Activated CD4-positive, alpha-beta T cell treated with anti-CD3 and anti-CD28 coated beads for 36 hours (primary cell): ENCODE measurements around the gene IGFBPL1. TPM values are rescaled to one million over a fixed set of nuclear protein-coding genes. Genes with fewer than 3 reads are reported as not detected.
A peak's percentile ranks its signal among the peaks of the same experiment; 100 is the strongest.
"Not testable (repeated sequence)": the region's sequence is repeated elsewhere in the genome, so short reads cannot be mapped to it uniquely, and the experiment has no call there.

Source experiments
- ATAC-seq: fragments of 200-7000 bp; cut with Tn5 transposase; one replicate; pipeline ENCODE4 v1.10.0; 2021; ENCODE audit warnings: mild to moderate bottlenecking, moderate library complexity
- CTCF ChIA-PET: fragments of 350-600 bp; sonication (Branson Sonifier 250); formaldehyde crosslinking; loops from one replicate; lab custom pipeline; 2021; ENCODE audit warnings: antibody characterized with exemption; lab: Charles Lee
- POLR2A ChIA-PET: fragments of 350-600 bp; sonication (Branson Sonifier 250); formaldehyde crosslinking; loops from one replicate; lab custom pipeline; 2021; ENCODE audit warnings: antibody characterized with exemption, inconsistent platforms; lab: Charles Lee
- DNase-seq: peaks from one replicate; pipeline ENCODE4 v3.0.0-alpha.2; 2020
- H3K27ac Mint-ChIP-seq: one replicate; pipeline ENCODE4 v1.8.0; 2021; ENCODE audit warnings: mixed read lengths
- H3K27me3 Mint-ChIP-seq: one replicate; pipeline ENCODE4 v1.8.0; 2021; ENCODE audit warnings: mixed read lengths
- H3K36me3 Mint-ChIP-seq: one replicate; pipeline ENCODE4 v1.8.0; 2021; ENCODE audit warnings: low read depth, mixed read lengths
- H3K4me1 Mint-ChIP-seq: one replicate; pipeline ENCODE4 v1.8.0; 2021; ENCODE audit warnings: mixed read lengths
- H3K4me3 Mint-ChIP-seq: one replicate; pipeline ENCODE4 v1.8.0; 2021; ENCODE audit warnings: mild to moderate bottlenecking, moderate library complexity, mixed read lengths
- H3K9me3 Mint-ChIP-seq: one replicate; pipeline ENCODE4 v1.8.0; 2021; ENCODE audit warnings: low read depth, mixed read lengths
- intact Hi-C, 2 experiments: fragments of 100-400 bp; cut with DNase I in 1 of 2; cut with micrococcal nuclease in 1 of 2; formaldehyde crosslinking; loops; one replicate each; pipeline versions ENCODE4 v1.14.2 to v1.15.1; 2022 to 2024; cut with DNase I, micrococcal nuclease
- total RNA-seq, 2 experiments: library from RNA; stranded (reverse); gene quantifications; one replicate each; pipeline ENCODE4 v1.2.3, GENCODE V29; 2021

Gene IGFBPL1
- total RNA-seq, 2 experiments from 2014 or later: 0.21 TPM; not detected in 1

- POLR2A ChIA-PET: no interaction called here
- no peak for ATAC-seq
- H3K4me1 Mint-ChIP-seq: no peaks in the 10 kb centered on the region
- no peak overlapping the region for H3K27ac Mint-ChIP-seq
- no peak overlapping the region for H3K4me3 Mint-ChIP-seq
- CTCF ChIA-PET: interaction anchor here (1.2 to 2.8 kb wide), 2 partner anchors 14 to 64 kb away, joined by 3 to 14 read pairs; no protein-coding TSS in a partner anchor
- H3K9me3 Mint-ChIP-seq: no peaks in the 10 kb centered on the region
- no peak for DNase-seq
- no peaks in the 10 kb centered on the region for H3K36me3 Mint-ChIP-seq
- H3K27me3 Mint-ChIP-seq: no peaks in the 10 kb centered on the region
- intact Hi-C loops: no loop called here
These were observed 8.4 kb downstream of the IGFBPL1 start for GRCh38 chr9:38415856-38416255.

GRCh38 chr9:38414040-38414723, 10.1 kb downstream of the IGFBPL1 start:
- POLR2A ChIA-PET: no interaction called here
- intact Hi-C loops: no loop called here
- Mint-ChIP-seq H3K27ac (no peak overlapping the region), H3K4me1 (no peaks in the 10 kb centered on the region), H3K9me3 (no peaks in the 10 kb centered on the region), H3K36me3 (no peaks in the 10 kb centered on the region), H3K4me3 (no peak overlapping the region), H3K27me3 (no peaks in the 10 kb centered on the region)
- DNase-seq (no peak), ATAC-seq (no peak)
- CTCF ChIA-PET: no interaction called here

- Mint-ChIP-seq H3K27me3 (no peaks in the 10 kb centered on the region), H3K4me1 (peaks cover 2% of the 10 kb centered on the region), H3K36me3 (no peaks in the 10 kb centered on the region), H3K9me3 (no peaks in the 10 kb centered on the region), H3K27ac (no peak overlapping the region), H3K4me3 (no peak overlapping the region)
- ChIA-PET POLR2A (no interaction called here), CTCF (interaction anchor here (0.6 kb wide), 1 partner anchor 11 kb away, joined by 3 read pairs; the partner anchor contains the start of gene IGFBPL1)
- intact Hi-C loops: no loop called here
- DNase-seq: no peak
- no peak for ATAC-seq
These were observed 11.0 kb downstream of the IGFBPL1 start for GRCh38 chr9:38413283-38413682.

GRCh38 chr9:38412751-38413150, 11.5 kb downstream of the IGFBPL1 start:
- intact Hi-C loops: no loop called here
- Mint-ChIP-seq H3K4me1 (peaks cover 2% of the 10 kb centered on the region), H3K27me3 (no peaks in the 10 kb centered on the region), H3K4me3 (no peak overlapping the region), H3K27ac (no peak overlapping the region), H3K9me3 (no peaks in the 10 kb centered on the region), H3K36me3 (no peaks in the 10 kb centered on the region)
- DNase-seq (no peak), ATAC-seq (no peak)
- ChIA-PET CTCF (interaction anchor here (0.7 kb wide), 1 partner anchor 17 kb away, joined by 5 read pairs; no protein-coding TSS in a partner anchor), POLR2A (no interaction called here)

GRCh38 chr9:38408719-38409118, 15.5 kb downstream of the IGFBPL1 start:
- no peak overlapping the region for H3K27ac Mint-ChIP-seq
- intact Hi-C loops: loop anchor here in 1 of 2 experiments (10.0 kb wide), 1 partner anchor 324 kb away; no protein-coding TSS in a partner anchor
- H3K4me3 Mint-ChIP-seq: no peak overlapping the region
- ChIA-PET POLR2A (no interaction called here), CTCF (interaction anchor here (0.8 kb wide), 1 partner anchor 8 kb away, joined by 3 read pairs; no protein-coding TSS in a partner anchor)
- H3K27me3 Mint-ChIP-seq: peaks cover 7% of the 10 kb centered on the region
- peaks cover 2% of the 10 kb centered on the region for H3K4me1 Mint-ChIP-seq
- no peaks in the 10 kb centered on the region for H3K9me3 Mint-ChIP-seq
- no peaks in the 10 kb centered on the region for H3K36me3 Mint-ChIP-seq
- peak; percentile 61 for ATAC-seq
- no peak for DNase-seq

- Mint-ChIP-seq H3K36me3 (no peaks in the 10 kb centered on the region), H3K27me3 (peaks cover 11% of the 10 kb centered on the region), H3K27ac (no peak overlapping the region), H3K9me3 (no peaks in the 10 kb centered on the region), H3K4me3 (no peak overlapping the region), H3K4me1 (peaks cover 2% of the 10 kb centered on the region)
- no peak for DNase-seq
- intact Hi-C loops: loop anchor here in 1 of 2 experiments (10.0 kb wide), 1 partner anchor 322 kb away; no protein-coding TSS in a partner anchor
- ATAC-seq: no peak
- POLR2A ChIA-PET: no interaction called here
- CTCF ChIA-PET: no interaction called here
These were observed 17.6 kb downstream of the IGFBPL1 start for GRCh38 chr9:38406476-38407186.

- DNase-seq (no peak), ATAC-seq (no peak)
- Mint-ChIP-seq H3K4me1 (peaks cover 2% of the 10 kb centered on the region), H3K27ac (no peak overlapping the region), H3K4me3 (no peak overlapping the region), H3K36me3 (no peaks in the 10 kb centered on the region), H3K9me3 (no peaks in the 10 kb centered on the region), H3K27me3 (peaks cover 11% of the 10 kb centered on the region)
- intact Hi-C loops: loop anchor here in 1 of 2 experiments (10.0 kb wide), 1 partner anchor 321 kb away; no protein-coding TSS in a partner anchor
- CTCF ChIA-PET: no interaction called here
- POLR2A ChIA-PET: no interaction called here
These were observed 18.5 kb downstream of the IGFBPL1 start for GRCh38 chr9:38405785-38406184.

GRCh38 chr9:38404314-38404713, 19.9 kb downstream of the IGFBPL1 start:
- Mint-ChIP-seq H3K27me3 (peaks cover 11% of the 10 kb centered on the region), H3K4me1 (peaks cover 2% of the 10 kb centered on the region), H3K9me3 (no peaks in the 10 kb centered on the region), H3K4me3 (no peak overlapping the region), H3K27ac (no peak overlapping the region), H3K36me3 (no peaks in the 10 kb centered on the region)
- DNase-seq (no peak), ATAC-seq (no peak)
- ChIA-PET CTCF (interaction anchor here (0.7 kb wide), 1 partner anchor 1463 kb away, joined by 3 read pairs; no protein-coding TSS in a partner anchor), POLR2A (no interaction called here)
- intact Hi-C loops: loop anchor here in 1 of 2 experiments (10.0 kb wide), 1 partner anchor 320 kb away; no protein-coding TSS in a partner anchor

GRCh38 chr9:38401994-38402393, 22.3 kb downstream of the IGFBPL1 start:
- H3K27me3 Mint-ChIP-seq: peaks cover 11% of the 10 kb centered on the region
- POLR2A ChIA-PET: interaction anchor here (0.6 kb wide), 1 partner anchor 62 kb away, joined by 3 read pairs; no protein-coding TSS in a partner anchor
- H3K36me3 Mint-ChIP-seq: peaks cover 16% of the 10 kb centered on the region
- intact Hi-C loops: loop anchor here (2.0 to 10.0 kb wide), 2 partner anchors 317 to 489 kb away; no protein-coding TSS in a partner anchor
- peaks cover 2% of the 10 kb centered on the region for H3K9me3 Mint-ChIP-seq
- H3K4me3 Mint-ChIP-seq: no peak overlapping the region
- no peak for ATAC-seq
- DNase-seq: no peak
- no peaks in the 10 kb centered on the region for H3K4me1 Mint-ChIP-seq
- H3K27ac Mint-ChIP-seq: no peak overlapping the region
- CTCF ChIA-PET: interaction anchor here (1.1 kb wide), 1 partner anchor 16 kb away, joined by 3 read pairs; no protein-coding TSS in a partner anchor

GRCh38 chr9:38399191-38399590, 25.1 kb downstream of the IGFBPL1 start:
- ATAC-seq, H3K9me3 Mint-ChIP-seq, CTCF ChIA-PET, H3K4me1 Mint-ChIP-seq, POLR2A ChIA-PET, DNase-seq, intact Hi-C loops, H3K27ac Mint-ChIP-seq, H3K4me3 Mint-ChIP-seq, H3K27me3 Mint-ChIP-seq: not testable (repeated sequence)
- H3K36me3 Mint-ChIP-seq: peaks cover 37% of the 10 kb centered on the region

GRCh38 chr9:38396371-38396671, 27.9 kb downstream of the IGFBPL1 start:
- ChIA-PET POLR2A (no interaction called here), CTCF (no interaction called here)
- DNase-seq (no peak), ATAC-seq (no peak)
- H3K9me3 Mint-ChIP-seq: peaks cover 2% of the 10 kb centered on the region
- H3K4me3 Mint-ChIP-seq: no peak overlapping the region
- H3K27me3 Mint-ChIP-seq: peaks cover 6% of the 10 kb centered on the region
- no peak overlapping the region for H3K27ac Mint-ChIP-seq
- H3K36me3 Mint-ChIP-seq: peaks cover 40% of the 10 kb centered on the region
- peaks cover 13% of the 10 kb centered on the region for H3K4me1 Mint-ChIP-seq
- intact Hi-C loops: no loop called here
